Right atrium auricular region (tissue), 2 donors: ENCODE measurements around the gene SP140L. TPM values are rescaled to one million over a fixed set of nuclear protein-coding genes. Genes with fewer than 3 reads are reported as not detected.
A peak's percentile ranks its signal among the peaks of the same experiment; 100 is the strongest.
"Not testable (repeated sequence)": the region's sequence is repeated elsewhere in the genome, so short reads cannot be mapped to it uniquely, and the experiment has no call there.

ENCODE experiments used
- DNase-seq: peaks from one replicate; pipeline ENCODE4 v3.0.0-alpha.2; 2019; ENCODE audit warnings: low spot score
- H3K27ac ChIP-seq, 2 donors: fragments of 200-600 bp; sonication (generic); 1 replicate in 1 of 2; 2 replicates in 1 of 2; pipeline ENCODE4 v1.5.1; 2016 to 2019
- H3K27me3 ChIP-seq, 2 donors: fragments of 200-600 bp; sonication (generic); one replicate each; pipeline versions ENCODE4 v1.5.1 to v1.6.0; 2017 to 2019
- H3K36me3 ChIP-seq: fragments of 200-600 bp; sonication (generic); one replicate; pipeline ENCODE4 v1.5.1; 2016
- H3K4me1 ChIP-seq, 2 donors: fragments of 200-600 bp; sonication (generic); one replicate each; pipeline versions ENCODE4 v1.5.1 to v1.6.0; 2017 to 2019
- H3K4me3 ChIP-seq, 2 donors: fragments of 200-600 bp; sonication (generic); 1 replicate in 1 of 2; 2 replicates in 1 of 2; pipeline ENCODE4 v1.5.1; 2017 to 2019; ENCODE audit warnings: mild to moderate bottlenecking in 1 of 2, moderate library complexity in 1 of 2
- H3K9me3 ChIP-seq, 2 donors: fragments of 200-600 bp; sonication (generic); one replicate each; pipeline ENCODE4 v1.5.1; 2019
- CTCF ChIP-seq, 2 donors: fragments of 200-600 bp; sonication (generic); IDR thresholded peaks; one replicate each; pipeline ENCODE4 v1.5.1; 2019; ENCODE audit warnings: antibody characterized with exemption in 2 of 2
- total RNA-seq, 2 donors: library from RNA; depleted of rRNA; stranded (reverse); fragments of >200 nt; gene quantifications; one replicate each; pipeline ENCODE4 v1.1.0, GENCODE V29; 2016

Gene SP140L
- total RNA-seq, result 1 to 10 TPM; 3.0 to 3.2 TPM

GRCh38 chr2:230326453-230327417, at the start of gene SP140L:
Gene SP140L (plus strand): TSS chr2:230327193. CDS start chr2:230327270, 77 bp downstream.
- peak; percentile 78 for DNase-seq
- no peaks in the 10 kb centered on the region for H3K4me1 ChIP-seq
- peak within 1 kb of the TSS; percentile 34 to 47 for H3K4me3 ChIP-seq
- H3K36me3 ChIP-seq, result no peaks in the 10 kb centered on the region
- peak within 1 kb of the TSS; percentile 53 to 65 for H3K27ac ChIP-seq
- no peaks in the 10 kb centered on the region for H3K27me3 ChIP-seq
- no peaks in the 10 kb centered on the region for H3K9me3 ChIP-seq
- TF ChIP-seq CTCF (IDR thresholded peaks at IDR 0.05), result no peak

GRCh38 chr2:230282936-230283335, 44.1 kb upstream of the SP140L start:
- TF ChIP-seq CTCF (IDR thresholded peaks at IDR 0.05), result no peak
- Histone ChIP-seq H3K27ac (no peak overlapping the region), H3K36me3 (no peaks in the 10 kb centered on the region), H3K4me1 (no peaks in the 10 kb centered on the region), H3K4me3 (no peak overlapping the region), H3K27me3 (no peaks in the 10 kb centered on the region), H3K9me3 (peaks cover 0 to 6% of the 10 kb centered on the region in 2 donors)
- DNase-seq, result no peak

- H3K27ac ChIP-seq, result no peak overlapping the region
Measured at GRCh38 chr2:230286048-230286447, 40.9 kb upstream of the SP140L start.

GRCh38 chr2:230289311-230289710, 37.7 kb upstream of the SP140L start:
- not testable (repeated sequence) for H3K36me3 ChIP-seq, H3K4me3 ChIP-seq, H3K27ac ChIP-seq, H3K9me3 ChIP-seq, H3K4me1 ChIP-seq, DNase-seq, H3K27me3 ChIP-seq

More at GRCh38 chr2:230286048-230286447, 40.9 kb upstream of the SP140L start:
- Histone ChIP-seq H3K4me3 (no peak overlapping the region), H3K27me3 (no peaks in the 10 kb centered on the region), H3K36me3 (no peaks in the 10 kb centered on the region), H3K9me3 (peaks cover 0 to 5% of the 10 kb centered on the region in 2 donors), H3K4me1 (no peaks in the 10 kb centered on the region)
- TF ChIP-seq CTCF (IDR thresholded peaks at IDR 0.05), result no peak
- no peak for DNase-seq

GRCh38 chr2:230295192-230295591, 31.8 kb upstream of the SP140L start:
- no peak for TF ChIP-seq CTCF (IDR thresholded peaks at IDR 0.05)
- H3K27me3 ChIP-seq, result no peaks in the 10 kb centered on the region
- no peak overlapping the region for H3K4me3 ChIP-seq
- H3K4me1 ChIP-seq, result no peaks in the 10 kb centered on the region
- no peak for DNase-seq
- no peaks in the 10 kb centered on the region for H3K9me3 ChIP-seq
- no peak overlapping the region for H3K27ac ChIP-seq
- H3K36me3 ChIP-seq, result no peaks in the 10 kb centered on the region

GRCh38 chr2:230296917-230297316, 30.1 kb upstream of the SP140L start:
- no peak for TF ChIP-seq CTCF (IDR thresholded peaks at IDR 0.05)
- no peak overlapping the region for H3K4me3 ChIP-seq
- H3K27ac ChIP-seq, result no peak overlapping the region
- no peaks in the 10 kb centered on the region for H3K36me3 ChIP-seq
- DNase-seq, result no peak
- no peaks in the 10 kb centered on the region for H3K27me3 ChIP-seq
- H3K9me3 ChIP-seq, result no peaks in the 10 kb centered on the region
- no peaks in the 10 kb centered on the region for H3K4me1 ChIP-seq
